NT2/D1 (cell line): Measurements from ENCODE around the gene OR8H3.
"Not testable (repeated sequence)": the region's sequence is repeated elsewhere in the genome, so short reads cannot be mapped to it uniquely, and the experiment has no call there.

ENCODE experiments used
- DNase-seq: peaks from one replicate; pipeline ENCODE4 v3.0.0-alpha.2; 2011; ENCODE audit warnings: low read depth, low spot score
- H3K27me3 ChIP-seq: 2 replicates; pipeline ENCODE4 v1.6.0; 2011; ENCODE audit warnings: mild to moderate bottlenecking; ENCODE audit not compliant: insufficient read length, insufficient read depth
- H3K36me3 ChIP-seq: 2 replicates; pipeline ENCODE4 v1.6.1; 2011; ENCODE audit warnings: mild to moderate bottlenecking, low read length, mixed read lengths; ENCODE audit not compliant: insufficient read depth, insufficient read length
- H3K4me1 ChIP-seq: 2 replicates; pipeline ENCODE4 v1.5.1; 2011; ENCODE audit not compliant: insufficient read depth, insufficient read length
- H3K4me3 ChIP-seq: 2 replicates; pipeline ENCODE4 v1.5.1; 2011; ENCODE audit warnings: low read depth; ENCODE audit not compliant: insufficient read length
- H3K9ac ChIP-seq: 2 replicates; pipeline ENCODE4 v1.6.0; 2011; ENCODE audit warnings: low read depth; ENCODE audit not compliant: insufficient read length
- H3K9me3 ChIP-seq: 2 replicates; pipeline ENCODE4 v1.5.1; 2011; ENCODE audit warnings: mild to moderate bottlenecking, low read length; ENCODE audit not compliant: insufficient read depth
- SUZ12 ChIP-seq: IDR thresholded peaks from 2 replicates; pipeline ENCODE4 v1.6.1; 2011; ENCODE audit not compliant: insufficient read length, insufficient read depth; ENCODE audit errors: extremely low read depth
- YY1 ChIP-seq: IDR thresholded peaks from 2 replicates; pipeline ENCODE4 v1.6.1; 2011; ENCODE audit not compliant: insufficient read length, insufficient read depth
- ZNF274 ChIP-seq: IDR thresholded peaks from 2 replicates; pipeline ENCODE4 v1.6.1; 2011; ENCODE audit warnings: mild to moderate bottlenecking, low read depth, low read length

OR8H3 gene, protein sequence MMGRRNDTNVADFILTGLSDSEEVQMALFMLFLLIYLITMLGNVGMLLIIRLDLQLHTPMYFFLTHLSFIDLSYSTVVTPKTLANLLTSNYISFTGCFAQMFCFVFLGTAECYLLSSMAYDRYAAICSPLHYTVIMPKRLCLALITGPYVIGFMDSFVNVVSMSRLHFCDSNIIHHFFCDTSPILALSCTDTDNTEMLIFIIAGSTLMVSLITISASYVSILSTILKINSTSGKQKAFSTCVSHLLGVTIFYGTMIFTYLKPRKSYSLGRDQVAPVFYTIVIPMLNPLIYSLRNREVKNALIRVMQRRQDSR

DNA sequence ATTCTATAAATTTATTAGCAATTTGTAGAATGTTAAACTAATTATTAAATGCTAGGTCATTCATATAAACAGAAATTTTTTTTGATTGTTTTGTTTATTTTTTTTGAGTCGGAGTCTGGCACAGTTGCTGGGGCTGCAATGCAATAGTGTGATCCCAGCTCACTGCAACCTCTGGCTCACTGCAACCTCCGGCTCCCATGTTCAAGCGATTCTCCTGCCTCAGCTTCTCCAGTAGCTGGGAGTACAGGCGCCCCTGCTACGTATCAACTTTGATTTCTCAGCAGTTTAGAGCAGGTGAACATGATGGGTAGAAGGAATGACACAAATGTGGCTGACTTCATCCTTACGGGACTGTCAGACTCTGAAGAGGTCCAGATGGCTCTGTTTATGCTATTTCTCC is at the start of gene OR8H3:
Gene OR8H3, plus strand, starts transcription at position 301 of the 400 bp plus-strand sequence. Its CDS starts 0 bp downstream, at position 301.
- no peaks in the 10 kb centered on the region for H3K4me1 ChIP-seq
- no peak within 1 kb of the TSS for H3K9ac ChIP-seq
- no peaks in the 10 kb centered on the region for H3K36me3 ChIP-seq
- H3K27me3 ChIP-seq, result no peaks in the 10 kb centered on the region
- no peak for DNase-seq
- H3K9me3 ChIP-seq, result no peaks in the 10 kb centered on the region
- no peak within 1 kb of the TSS for H3K4me3 ChIP-seq
- TF ChIP-seq YY1 (no peak), ZNF274 (no peak)

DNA sequence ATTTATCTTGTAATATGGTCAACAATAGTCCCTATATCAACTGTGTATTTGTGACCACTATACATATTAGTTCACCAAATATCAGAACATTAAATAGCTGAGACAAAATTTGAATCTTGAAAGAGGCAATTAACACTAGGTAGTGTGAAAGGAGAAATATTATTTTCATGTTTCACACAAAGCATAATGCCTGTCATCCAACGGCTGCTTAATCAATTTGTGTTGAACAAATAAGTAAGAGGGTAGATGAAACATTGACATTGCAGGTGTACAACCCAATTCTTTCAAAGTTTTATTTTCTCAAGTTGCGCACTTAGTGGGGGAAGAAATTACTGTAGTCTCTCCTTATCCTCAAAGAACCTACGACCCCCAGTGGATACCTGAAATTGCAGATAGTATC is 32.5 kb upstream of the OR8H3 start:
- TF ChIP-seq YY1, result no peak
- no peak for TF ChIP-seq ZNF274
- TF ChIP-seq SUZ12, result no peak
- Histone ChIP-seq H3K9ac (no peak overlapping the region), H3K36me3 (no peaks in the 10 kb centered on the region), H3K27me3 (no peaks in the 10 kb centered on the region), H3K9me3 (peaks cover 3% of the 10 kb centered on the region; the same call in 1 of the 2 replicates), H3K4me1 (no peaks in the 10 kb centered on the region), H3K4me3 (no peak overlapping the region)
- no peak for DNase-seq

DNA sequence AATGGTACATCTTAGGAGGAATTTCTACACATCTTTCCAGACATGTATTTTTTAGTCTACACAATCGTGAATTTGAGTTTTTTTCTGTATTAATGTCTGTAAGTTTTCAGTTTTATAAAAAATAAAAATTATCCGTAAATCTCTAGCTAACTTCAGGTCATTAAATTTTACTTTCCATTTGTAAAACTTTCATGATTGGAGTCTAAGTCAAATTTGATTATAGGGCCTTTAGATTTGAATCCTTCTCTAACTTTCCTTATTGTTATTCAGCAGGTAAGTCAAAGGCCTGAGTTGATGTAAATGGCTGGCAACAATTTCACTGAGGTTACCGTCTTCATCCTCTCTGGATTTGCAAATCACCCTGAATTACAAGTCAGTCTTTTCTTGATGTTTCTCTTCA is 29.2 kb upstream of the OR8H3 start, which contains the start of gene OR8I2:
Gene OR8I2, plus strand, starts transcription at position 301 of the 400 bp plus-strand sequence. Its CDS starts 0 bp downstream, at position 301.
- TF ChIP-seq SUZ12, result no peak
- TF ChIP-seq YY1, result no peak
- no peak for TF ChIP-seq ZNF274
- DNase-seq, result no peak
- Histone ChIP-seq H3K4me3 (no peak within 1 kb of the TSS), H3K4me1 (no peaks in the 10 kb centered on the region), H3K9ac (no peak within 1 kb of the TSS), H3K9me3 (no peaks in the 10 kb centered on the region), H3K27me3 (no peaks in the 10 kb centered on the region), H3K36me3 (no peaks in the 10 kb centered on the region)

DNA sequence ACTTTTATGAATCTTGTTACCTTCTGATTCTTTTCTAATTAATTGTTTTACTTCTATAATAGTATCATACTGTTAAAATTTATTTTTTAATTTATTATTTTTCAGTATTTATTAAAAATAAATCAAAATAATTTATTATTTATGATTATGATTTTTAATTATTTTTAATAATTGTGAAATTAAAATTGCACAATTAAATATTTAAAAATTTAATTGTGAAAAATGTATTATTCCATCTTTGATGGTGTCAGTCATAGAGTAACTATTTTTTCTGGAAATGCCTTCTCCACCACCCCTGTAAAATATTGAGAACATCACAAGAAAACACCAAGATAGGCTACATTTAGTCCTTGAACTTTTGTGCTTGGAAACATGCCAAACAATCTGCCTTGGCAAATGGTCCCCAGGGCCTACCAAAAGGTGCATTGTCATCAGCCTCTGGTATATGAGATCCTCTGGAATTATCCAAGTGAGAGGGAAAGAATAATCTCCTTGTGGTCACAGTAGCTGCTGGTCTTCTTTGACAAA is 18.9 kb upstream of the OR8H3 start, which contains the start of gene OR8H2:
Gene OR8H2, plus strand, starts transcription at position 478 of the 528 bp plus-strand sequence. CDS start 1,356 bp downstream, outside the sequence.
- TF ChIP-seq ZNF274 (no peak), SUZ12 (no peak), YY1 (no peak)
- Histone ChIP-seq H3K36me3 (no peaks in the 10 kb centered on the region), H3K9ac (no peak within 1 kb of the TSS), H3K4me3 (no peak within 1 kb of the TSS), H3K4me1 (no peaks in the 10 kb centered on the region), H3K9me3 (no peaks in the 10 kb centered on the region), H3K27me3 (no peaks in the 10 kb centered on the region)
- DNase-seq, result no peak

DNA sequence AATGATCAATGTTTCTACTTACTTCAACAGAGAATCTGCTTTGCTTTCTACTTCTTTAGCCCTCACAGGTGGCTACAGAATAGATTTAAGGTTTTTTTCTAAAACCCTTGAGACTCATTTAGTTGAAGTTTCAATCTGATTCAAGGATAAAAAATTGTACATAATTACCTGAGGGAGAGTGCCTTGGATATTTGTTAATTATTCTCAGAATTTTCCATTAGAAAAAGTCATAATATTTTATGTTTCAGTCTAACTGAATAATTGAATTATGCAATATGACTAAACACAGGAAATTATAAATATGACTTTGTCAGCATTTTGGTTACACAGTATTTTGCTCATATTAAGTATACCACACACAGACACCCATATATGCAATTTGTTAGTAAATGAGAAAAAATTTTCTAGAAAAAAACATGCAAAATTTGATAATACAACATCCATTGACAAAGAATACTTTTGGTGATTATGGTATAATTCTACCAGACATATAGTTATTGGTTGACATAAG is 18.0 kb downstream of the OR8H3 start, which contains the start of gene OR8J3:
Gene OR8J3, minus strand, starts transcription at position 51 of the 511 bp plus-strand sequence. CDS start 2,483 bp downstream, outside the sequence.
- no peak for DNase-seq
- H3K36me3 ChIP-seq, result no peaks in the 10 kb centered on the region
- H3K27me3 ChIP-seq, result no peaks in the 10 kb centered on the region
- H3K4me3 ChIP-seq, result no peak within 1 kb of the TSS
- no peak within 1 kb of the TSS for H3K9ac ChIP-seq
- no peak for TF ChIP-seq SUZ12
- TF ChIP-seq YY1, result no peak
- no peak for TF ChIP-seq ZNF274
- H3K4me1 ChIP-seq, result no peaks in the 10 kb centered on the region
- no peaks in the 10 kb centered on the region; the same call in 1 of the 2 replicates for H3K9me3 ChIP-seq

DNA sequence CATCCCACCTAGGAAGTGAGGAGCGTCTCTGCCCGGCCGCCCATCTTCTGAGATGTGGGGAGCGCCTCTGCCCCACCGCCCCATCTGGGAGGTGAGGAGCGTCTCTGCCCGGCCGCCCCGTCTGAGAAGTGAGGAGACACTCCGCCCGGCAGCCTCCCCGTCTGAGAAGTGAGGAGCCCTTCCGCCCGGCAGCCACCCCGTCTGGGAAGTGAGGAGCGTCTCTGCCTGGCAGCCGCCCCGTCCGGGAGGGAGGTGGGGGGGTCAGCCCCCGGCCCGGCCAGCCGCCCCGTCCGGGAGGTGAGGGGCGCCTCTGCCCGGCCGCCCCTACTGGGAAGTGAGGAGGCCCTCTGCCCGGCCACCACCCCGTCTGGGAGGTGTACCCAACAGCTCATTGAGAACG is 21.5 kb downstream of the OR8H3 start:
- not testable (repeated sequence) for H3K36me3 ChIP-seq, H3K27me3 ChIP-seq, H3K9me3 ChIP-seq, H3K4me1 ChIP-seq, DNase-seq, H3K9ac ChIP-seq, H3K4me3 ChIP-seq

DNA sequence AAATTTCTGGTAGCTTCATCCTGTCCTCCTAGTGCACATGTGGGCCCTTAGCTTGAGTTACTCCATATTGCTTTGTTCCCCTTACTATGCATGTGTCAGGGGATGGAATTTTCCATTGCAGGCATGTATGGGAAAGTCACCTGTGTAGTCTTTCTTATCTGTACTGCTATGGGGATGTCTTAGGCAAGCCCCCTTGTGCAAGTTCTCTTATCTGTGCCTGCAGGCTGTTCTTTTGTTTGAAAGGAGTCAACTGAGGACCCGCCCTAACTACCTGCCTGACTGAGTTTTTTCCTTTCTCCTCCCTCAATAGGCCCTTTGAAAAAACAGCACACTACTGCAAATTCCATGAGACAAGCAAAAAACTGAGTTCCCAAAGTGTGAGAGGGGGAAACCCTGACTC is 29.2 kb downstream of the OR8H3 start:
- no peak for DNase-seq
- H3K9me3 ChIP-seq, result peaks cover 14% of the 10 kb centered on the region
- TF ChIP-seq YY1 (no peak), ZNF274 (no peak), SUZ12 (no peak)
- H3K9ac ChIP-seq, result no peak overlapping the region
- no peaks in the 10 kb centered on the region for H3K4me1 ChIP-seq
- H3K36me3 ChIP-seq, result no peaks in the 10 kb centered on the region
- no peak overlapping the region for H3K4me3 ChIP-seq
- H3K27me3 ChIP-seq, result no peaks in the 10 kb centered on the region
